Fibroblast of mammary gland (primary cell): Measurements from ENCODE around the gene CRLF3.

ENCODE experiments used
- DNase-seq: peaks from one replicate; pipeline ENCODE4 v3.0.0-alpha.2; 2010; ENCODE audit warnings: low read depth
- H3K4me3 ChIP-seq: 2 replicates; pipeline ENCODE4 v1.5.1; 2011; ENCODE audit warnings: low read depth, mild to moderate bottlenecking, low read length, moderate library complexity; ENCODE audit not compliant: control insufficient read depth
- TF ChIP-seq, protein P1 (sequence below): conservative IDR thresholded peaks from 2 replicates; pipeline ENCODE4 v1.5.1; 2011; ENCODE audit warnings: low read depth, low read length, inconsistent platforms; ENCODE audit not compliant: control insufficient read depth, insufficient read depth

The CRLF3 gene

DNA sequence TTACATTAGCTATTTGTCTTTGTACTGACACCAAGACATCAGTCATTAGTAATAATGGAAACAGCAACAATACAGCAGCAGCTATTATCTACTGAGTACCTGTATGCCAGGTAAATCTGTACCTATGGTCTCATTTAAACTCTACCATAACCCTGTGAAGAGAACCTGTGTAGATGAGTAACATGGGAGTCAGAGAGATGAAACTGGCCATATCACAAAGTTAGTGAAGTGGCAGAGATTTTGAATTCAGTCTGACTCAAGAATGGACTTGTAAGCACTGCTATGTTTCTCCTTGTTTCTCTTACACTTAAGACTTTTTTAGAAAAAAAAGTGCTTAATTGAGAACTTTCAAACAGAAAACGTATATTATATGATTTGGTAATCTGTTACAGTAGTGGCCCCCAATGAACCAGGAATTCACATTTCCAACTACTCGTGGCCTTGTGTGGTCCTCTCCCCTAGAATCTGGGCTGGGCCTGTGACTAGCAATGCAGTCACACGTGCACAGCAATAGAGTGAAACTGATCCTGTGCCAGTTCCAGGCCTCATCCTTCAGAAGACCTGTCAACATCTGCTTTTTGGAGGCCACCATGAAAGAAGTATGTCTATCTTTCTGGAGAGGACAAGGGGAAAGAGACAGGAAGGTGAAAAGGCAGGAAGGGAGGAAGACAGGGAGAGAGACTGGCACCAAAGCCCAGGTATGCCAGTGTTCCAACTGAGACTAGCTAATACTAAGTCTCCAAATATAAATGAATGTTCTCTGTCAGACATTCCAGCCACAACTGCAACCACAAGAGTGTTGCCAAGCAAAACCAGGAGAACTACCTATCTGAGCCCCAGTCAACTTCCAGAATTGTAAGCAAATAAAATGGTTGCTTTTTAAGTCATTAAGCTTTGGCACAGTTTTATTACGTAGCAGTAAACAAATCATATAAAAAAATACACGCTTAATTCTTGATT is 12.0 kb downstream of the CRLF3 start:
- TF ChIP-seq, protein P1, sequence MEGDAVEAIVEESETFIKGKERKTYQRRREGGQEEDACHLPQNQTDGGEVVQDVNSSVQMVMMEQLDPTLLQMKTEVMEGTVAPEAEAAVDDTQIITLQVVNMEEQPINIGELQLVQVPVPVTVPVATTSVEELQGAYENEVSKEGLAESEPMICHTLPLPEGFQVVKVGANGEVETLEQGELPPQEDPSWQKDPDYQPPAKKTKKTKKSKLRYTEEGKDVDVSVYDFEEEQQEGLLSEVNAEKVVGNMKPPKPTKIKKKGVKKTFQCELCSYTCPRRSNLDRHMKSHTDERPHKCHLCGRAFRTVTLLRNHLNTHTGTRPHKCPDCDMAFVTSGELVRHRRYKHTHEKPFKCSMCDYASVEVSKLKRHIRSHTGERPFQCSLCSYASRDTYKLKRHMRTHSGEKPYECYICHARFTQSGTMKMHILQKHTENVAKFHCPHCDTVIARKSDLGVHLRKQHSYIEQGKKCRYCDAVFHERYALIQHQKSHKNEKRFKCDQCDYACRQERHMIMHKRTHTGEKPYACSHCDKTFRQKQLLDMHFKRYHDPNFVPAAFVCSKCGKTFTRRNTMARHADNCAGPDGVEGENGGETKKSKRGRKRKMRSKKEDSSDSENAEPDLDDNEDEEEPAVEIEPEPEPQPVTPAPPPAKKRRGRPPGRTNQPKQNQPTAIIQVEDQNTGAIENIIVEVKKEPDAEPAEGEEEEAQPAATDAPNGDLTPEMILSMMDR = no peak
- peak; percentile 65 for DNase-seq
- H3K4me3 ChIP-seq = no peak overlapping the region

GRCh38 chr17:30809867-30810266 is 14.6 kb downstream of the CRLF3 start:
- H3K4me3 ChIP-seq = no peak overlapping the region
- no peak for DNase-seq
- TF ChIP-seq, protein P1 = no peak

GRCh38 chr17:30808785-30809286 is 15.7 kb downstream of the CRLF3 start:
- H3K4me3 ChIP-seq = no peak overlapping the region
- DNase-seq = no peak
- TF ChIP-seq, protein P1 = no peak

- TF ChIP-seq, protein P1 = no peak
- no peak overlapping the region for H3K4me3 ChIP-seq
These were observed 16.6 kb downstream of the CRLF3 start for GRCh38 chr17:30807896-30808295.

GRCh38 chr17:30805944-30806456 is 18.5 kb downstream of the CRLF3 start:
- TF ChIP-seq, protein P1 = peak; percentile 3
- no peak for DNase-seq
- no peak overlapping the region for H3K4me3 ChIP-seq

More at GRCh38 chr17:30807896-30808295, 16.6 kb downstream of the CRLF3 start:
- DNase-seq = no peak

- TF ChIP-seq, protein P1 = no peak
- DNase-seq = no peak
These were observed 22.8 kb downstream of the CRLF3 start for GRCh38 chr17:30801671-30802070.

More at GRCh38 chr17:30801671-30802070, 22.8 kb downstream of the CRLF3 start:
- H3K4me3 ChIP-seq = no peak overlapping the region
